GM12872 (cell line): Measurements from ENCODE around the gene KCNIP3.

Experiments used
- CTCF ChIP-seq: IDR thresholded peaks from 3 replicates; pipeline ENCODE4 v1.5.1; 2011; ENCODE audit warnings: low read depth, mild to moderate bottlenecking, low read length, moderate library complexity; ENCODE audit not compliant: insufficient read depth

KCNIP3 gene

GRCh38 chr2:95316466-95317122 is 19.4 kb downstream of the KCNIP3 start:
- TF ChIP-seq CTCF: no peak

- TF ChIP-seq CTCF: no peak
Observed at GRCh38 chr2:95317123-95317500, 20.0 kb downstream of the KCNIP3 start.

GRCh38 chr2:95317665-95318425 is 20.7 kb downstream of the KCNIP3 start:
- TF ChIP-seq CTCF: no peak

- no peak for TF ChIP-seq CTCF
Observed at GRCh38 chr2:95318431-95319220, 21.5 kb downstream of the KCNIP3 start.

GRCh38 chr2:95319481-95320343 is 22.6 kb downstream of the KCNIP3 start:
- TF ChIP-seq CTCF: no peak

- TF ChIP-seq CTCF: no peak
Observed at GRCh38 chr2:95320344-95320712, 23.2 kb downstream of the KCNIP3 start.
